DOHH2 (cell line): ENCODE data around the gene EML5.
A peak's percentile ranks its signal among the peaks of the same experiment; 100 is the strongest.

Experiments
- H3F3A ChIP-seq: fragments of 200-600 bp; sonication (generic), shearing (Covaris generic); 2 replicates; pipeline ENCODE4 v1.6.0; 2016; ENCODE audit warnings: antibody characterized with exemption, mild to moderate bottlenecking; ENCODE audit not compliant: control insufficient read depth, insufficient read depth
- H3K27ac ChIP-seq: fragments of 200-600 bp; sonication (generic); 2 replicates; pipeline ENCODE4 v1.5.1; 2014; ENCODE audit warnings: low read depth, mild to moderate bottlenecking, low read length, moderate library complexity
- H3K27me3 ChIP-seq: fragments of 200-600 bp; sonication (generic); 2 replicates; pipeline ENCODE4 v1.6.1; 2014; ENCODE audit warnings: mild to moderate bottlenecking, low read length, mixed read lengths; ENCODE audit not compliant: control insufficient read depth
- H3K36me3 ChIP-seq: fragments of 200-600 bp; sonication (generic); 2 replicates; pipeline ENCODE4 v1.6.1; 2014; ENCODE audit warnings: mild to moderate bottlenecking, low read length, moderate library complexity, mixed read lengths; ENCODE audit not compliant: control insufficient read depth
- H3K4me1 ChIP-seq: fragments of 200-600 bp; sonication (generic); 2 replicates; pipeline ENCODE4 v1.6.1; 2014; ENCODE audit warnings: mild to moderate bottlenecking, low read length, mixed read lengths; ENCODE audit not compliant: control insufficient read depth
- H3K4me2 ChIP-seq: fragments of 200-600 bp; sonication (generic); 2 replicates; pipeline ENCODE4 v1.6.0; 2014; ENCODE audit warnings: mild to moderate bottlenecking, low read length, moderate library complexity
- H3K4me3 ChIP-seq: fragments of 200-600 bp; sonication (generic); 2 replicates; pipeline ENCODE4 v1.5.1; 2014; ENCODE audit warnings: mild to moderate bottlenecking, low read length, mixed read lengths
- H3K79me2 ChIP-seq: fragments of 200-600 bp; sonication (generic); 2 replicates; pipeline ENCODE4 v1.6.1; 2014; ENCODE audit warnings: mild to moderate bottlenecking, low read length, mixed read lengths; ENCODE audit not compliant: control insufficient read depth
- H3K9me2 ChIP-seq: fragments of 200-600 bp; sonication (generic); replicated peaks from 2 replicates; pipeline ENCODE4 v1.6.1; 2014; ENCODE audit warnings: mild to moderate bottlenecking, low read length, mixed read lengths; ENCODE audit not compliant: control insufficient read depth
- H3K9me3 ChIP-seq: fragments of 200-600 bp; sonication (generic); 2 replicates; pipeline ENCODE4 v1.6.1; 2014; ENCODE audit warnings: antibody characterized with exemption, low read length, mixed read lengths; ENCODE audit not compliant: control insufficient read depth, insufficient read depth
- H4K20me1 ChIP-seq: fragments of 200-600 bp; sonication (generic); 2 replicates; pipeline ENCODE4 v1.6.0; 2014; ENCODE audit warnings: low read depth, mild to moderate bottlenecking, antibody characterized with exemption, low read length, moderate library complexity; ENCODE audit not compliant: control insufficient read depth, insufficient read depth
- EZH2phosphoT487 ChIP-seq: fragments of 200-600 bp; sonication (generic); IDR thresholded peaks from 2 replicates; pipeline ENCODE4 v1.6.1; 2017; ENCODE audit warnings: borderline replicate concordance, mild to moderate bottlenecking, antibody characterized with exemption, low read length, moderate library complexity, mixed read lengths
- TF ChIP-seq, protein P1 (sequence below): fragments of 200-600 bp; sonication (generic); IDR thresholded peaks from one replicate; pipeline ENCODE4 v1.5.1; 2014; ENCODE audit warnings: antibody characterized with exemption, mild to moderate bottlenecking, low read depth, low read length; ENCODE audit not compliant: poor library complexity, severe bottlenecking

Gene EML5

GRCh38 chr14:88829188-88829587 lies 36.4 kb upstream of the EML5 start:
- H3K4me2 ChIP-seq, result peak overlapping the region; percentile 37
- H3K27ac ChIP-seq, result no peak overlapping the region

DNA sequence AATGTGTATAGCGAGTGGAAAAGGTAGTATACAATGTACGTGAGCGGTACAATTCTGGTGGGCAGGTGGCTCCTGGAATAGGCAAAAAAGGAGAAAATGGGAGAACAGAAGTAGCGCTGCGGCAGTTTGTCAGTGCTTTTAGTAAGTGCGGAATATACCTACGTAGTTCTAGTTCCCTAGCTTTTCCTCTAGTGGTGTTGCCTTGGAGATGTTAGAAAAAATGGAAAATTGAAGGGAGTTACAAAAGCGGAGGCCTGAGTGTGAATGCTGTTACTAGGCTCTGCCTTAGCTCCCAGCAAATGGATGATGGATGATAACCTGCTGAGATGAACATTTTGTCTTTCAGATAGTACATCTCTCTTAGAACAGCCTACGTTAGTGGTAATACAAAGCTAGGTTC lies 32.8 kb upstream of the EML5 start:
- Histone ChIP-seq H3F3A (0 out of 2 replicates have a peak, but pooled peaks cover 3% of the 10 kb centered on the region), H3K4me3 (peak overlapping the region; percentile 96), H3K9me3 (no peaks in the 10 kb centered on the region), H3K79me2 (peaks cover 2% of the 10 kb centered on the region; the same call in 1 of the 2 replicates), H3K36me3 (no peaks in the 10 kb centered on the region), H3K27me3 (no peaks in the 10 kb centered on the region), H3K4me1 (peaks cover 30% of the 10 kb centered on the region), H4K20me1 (no peaks in the 10 kb centered on the region), H3K27ac (no peak overlapping the region), H3K4me2 (peak overlapping the region; percentile 81), H3K9me2 (no peaks in the 10 kb centered on the region)
- TF ChIP-seq, protein P1, sequence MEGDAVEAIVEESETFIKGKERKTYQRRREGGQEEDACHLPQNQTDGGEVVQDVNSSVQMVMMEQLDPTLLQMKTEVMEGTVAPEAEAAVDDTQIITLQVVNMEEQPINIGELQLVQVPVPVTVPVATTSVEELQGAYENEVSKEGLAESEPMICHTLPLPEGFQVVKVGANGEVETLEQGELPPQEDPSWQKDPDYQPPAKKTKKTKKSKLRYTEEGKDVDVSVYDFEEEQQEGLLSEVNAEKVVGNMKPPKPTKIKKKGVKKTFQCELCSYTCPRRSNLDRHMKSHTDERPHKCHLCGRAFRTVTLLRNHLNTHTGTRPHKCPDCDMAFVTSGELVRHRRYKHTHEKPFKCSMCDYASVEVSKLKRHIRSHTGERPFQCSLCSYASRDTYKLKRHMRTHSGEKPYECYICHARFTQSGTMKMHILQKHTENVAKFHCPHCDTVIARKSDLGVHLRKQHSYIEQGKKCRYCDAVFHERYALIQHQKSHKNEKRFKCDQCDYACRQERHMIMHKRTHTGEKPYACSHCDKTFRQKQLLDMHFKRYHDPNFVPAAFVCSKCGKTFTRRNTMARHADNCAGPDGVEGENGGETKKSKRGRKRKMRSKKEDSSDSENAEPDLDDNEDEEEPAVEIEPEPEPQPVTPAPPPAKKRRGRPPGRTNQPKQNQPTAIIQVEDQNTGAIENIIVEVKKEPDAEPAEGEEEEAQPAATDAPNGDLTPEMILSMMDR, result no peak
- no peak for TF ChIP-seq EZH2phosphoT487

More at GRCh38 chr14:88829188-88829587, 36.4 kb upstream of the EML5 start:
- TF ChIP-seq, protein P1, result no peak
- no peak for TF ChIP-seq EZH2phosphoT487
- H3K9me2 ChIP-seq, result no peaks in the 10 kb centered on the region
- H3F3A ChIP-seq, result 0 out of 2 replicates have a peak, but pooled peaks cover 3% of the 10 kb centered on the region
- no peaks in the 10 kb centered on the region for H3K27me3 ChIP-seq
- H3K4me3 ChIP-seq, result peak overlapping the region; percentile 35; the same call in 1 of the 2 replicates
- H3K9me3 ChIP-seq, result no peaks in the 10 kb centered on the region
- H3K79me2 ChIP-seq, result peaks cover 2% of the 10 kb centered on the region; the same call in 1 of the 2 replicates
- no peaks in the 10 kb centered on the region for H3K36me3 ChIP-seq
- H4K20me1 ChIP-seq, result no peaks in the 10 kb centered on the region
- peaks cover 26% of the 10 kb centered on the region for H3K4me1 ChIP-seq

DNA sequence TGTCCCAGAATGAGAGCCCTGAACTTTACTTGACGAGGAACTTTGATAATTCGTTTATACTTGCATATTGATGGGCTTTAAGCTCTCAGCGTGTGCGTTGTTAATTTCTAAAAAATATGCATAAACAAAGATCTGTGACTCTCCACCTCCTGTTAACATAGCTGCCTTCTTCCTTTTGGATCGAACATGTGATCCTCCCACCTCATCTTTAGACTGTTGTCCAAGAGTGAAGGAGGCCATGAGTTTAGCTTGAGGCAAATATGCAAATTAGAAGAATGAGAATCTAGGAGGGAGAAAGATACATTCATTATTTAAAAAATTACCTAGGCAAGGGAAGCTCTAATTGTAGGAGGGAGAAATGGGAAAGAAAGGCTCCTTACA lies 32.3 kb upstream of the EML5 start:
- Histone ChIP-seq H3K9me3 (no peaks in the 10 kb centered on the region), H4K20me1 (no peaks in the 10 kb centered on the region), H3K27ac (no peak overlapping the region), H3K9me2 (no peaks in the 10 kb centered on the region), H3K79me2 (peaks cover 2% of the 10 kb centered on the region; the same call in 1 of the 2 replicates), H3K4me2 (peak overlapping the region; percentile 81), H3K36me3 (no peaks in the 10 kb centered on the region), H3F3A (0 out of 2 replicates have a peak, but pooled peaks cover 3% of the 10 kb centered on the region), H3K4me1 (peaks cover 27% of the 10 kb centered on the region), H3K27me3 (no peaks in the 10 kb centered on the region), H3K4me3 (peak overlapping the region; percentile 96)
- TF ChIP-seq, protein P1, result no peak
- TF ChIP-seq EZH2phosphoT487, result no peak
